HCT116 (cell line): Measurements from ENCODE around the gene SMS. TPM values are rescaled to one million over a fixed set of nuclear protein-coding genes. Genes with fewer than 3 reads are reported as not detected.

Source experiments
- ATAC-seq: fragments of 200-7000 bp; cut with Tn5 transposase; 2 replicates; pipeline ENCODE4 v1.9.1; 2020; ENCODE audit warnings: mild to moderate bottlenecking, moderate library complexity
- BruUV-seq: library from RNA; stranded (reverse); fragments of 400-500 nt; replicated peaks from 2 replicates; lab custom pipeline; 2021; lab: Mats Ljungman, UMichigan
- CTCF ChIA-PET: fragments of 300-600 bp; sonication (Branson Sonifier 250); formaldehyde crosslinking; loops from one replicate; lab custom pipeline; 2021; ENCODE audit warnings: antibody characterized with exemption; lab: Charles Lee
- POLR2A ChIA-PET: fragments of 300-600, 350-600 bp; sonication (Branson Sonifier 250); formaldehyde crosslinking; loops from one replicate; lab custom pipeline; 2021; ENCODE audit warnings: antibody characterized with exemption; lab: Charles Lee
- RAD21 ChIA-PET, 2 experiments: fragments of 300-600 bp; sonication (Branson Sonifier 250); formaldehyde crosslinking; loops; one replicate each; lab custom pipeline; 2023; ENCODE audit warnings: low total read pairs in 2 of 2; ENCODE audit not compliant: uncharacterized antibody in 2 of 2, unreplicated experiment in 2 of 2, low non-redundant PET in 1 of 2; lab: Charles Lee
- DNase-seq: peaks from one replicate; pipeline ENCODE4 v3.0.0-alpha.2; 2010; ENCODE audit warnings: low read depth, low spot score
- H2AFZ ChIP-seq: fragments of 200-600 bp; shearing (Covaris generic), sonication (generic); 2 replicates; pipeline ENCODE4 v1.6.1; 2017; ENCODE audit warnings: low read depth, mixed run types, mixed read lengths, antibody characterized with exemption, low read length; ENCODE audit not compliant: poor library complexity, severe bottlenecking
- H3K27ac ChIP-seq: 2 replicates; pipeline ENCODE4 v1.5.1; 2012; ENCODE audit warnings: low read depth, low read length
- H3K27me3 ChIP-seq: fragments of 200-600 bp; sonication (generic); 2 replicates; pipeline ENCODE4 v1.6.1; 2016; ENCODE audit warnings: mixed run types, low read length, mixed read lengths; ENCODE audit not compliant: insufficient read depth
- H3K36me3 ChIP-seq, 2 experiments: fragments of 200-500 bp in 1 of 2; fragments of 200-600 bp in 1 of 2; sonication (Bioruptor generic) in 1 of 2; sonication (generic) in 1 of 2; 2 replicates each; pipeline versions ENCODE4 v1.5.1 to v1.6.1; 2014 to 2016; ENCODE audit warnings: low read length in 2 of 2, inconsistent platforms in 1 of 2, mixed read lengths in 1 of 2, mixed run types in 1 of 2; ENCODE audit not compliant: insufficient read depth in 2 of 2, control insufficient read depth in 1 of 2
- H3K4me1 ChIP-seq, 2 experiments: fragments of 200-600 bp in 1 of 2; sonication (generic) in 1 of 2; 2 replicates each; pipeline versions ENCODE4 v1.5.1 to v1.6.1; 2012 to 2017; ENCODE audit warnings: low read length in 2 of 2, inconsistent platforms in 1 of 2, mild to moderate bottlenecking in 1 of 2, mixed read lengths in 1 of 2, mixed run types in 1 of 2, moderate library complexity in 1 of 2; ENCODE audit not compliant: insufficient read depth in 2 of 2, control insufficient read depth in 1 of 2
- H3K4me2 ChIP-seq: fragments of 200-600 bp; sonication (generic); 2 replicates; pipeline ENCODE4 v1.6.1; 2017; ENCODE audit warnings: mixed run types, low read length, mixed read lengths
- H3K4me3 ChIP-seq, 2 experiments: fragments of 200-600 bp in 1 of 2; sonication (generic) in 1 of 2; replicated peaks in 1 of 2; 2 replicates each; pipeline ENCODE4 v1.5.1; 2011 to 2016; ENCODE audit warnings: low read length in 2 of 2, control low read depth in 1 of 2, low read depth in 1 of 2, mild to moderate bottlenecking in 1 of 2, mixed read lengths in 1 of 2, mixed run types in 1 of 2
- H3K79me2 ChIP-seq: fragments of 200-600 bp; sonication (generic); 2 replicates; pipeline ENCODE4 v1.6.1; 2017; ENCODE audit warnings: mild to moderate bottlenecking, mixed run types, low read length, moderate library complexity, mixed read lengths; ENCODE audit not compliant: insufficient read depth
- H3K9ac ChIP-seq: fragments of 200-600 bp; sonication (generic); 2 replicates; pipeline ENCODE4 v1.6.1; 2016; ENCODE audit warnings: low read length, mixed read lengths
- H3K9me2 ChIP-seq: fragments of 200-600 bp; sonication (generic), shearing (Covaris generic); 2 replicates; pipeline ENCODE4 v1.6.1; 2017; ENCODE audit warnings: mixed run types, mild to moderate bottlenecking, moderate library complexity; ENCODE audit not compliant: insufficient read depth
- H3K9me3 ChIP-seq, 2 experiments: fragments of 200-500 bp in 1 of 2; fragments of 200-600 bp in 1 of 2; sonication (Bioruptor generic) in 1 of 2; sonication (generic) in 1 of 2; 2 replicates each; pipeline ENCODE4 v1.6.1; 2014 to 2017; ENCODE audit warnings: low read length in 2 of 2, mixed read lengths in 2 of 2, inconsistent platforms in 1 of 2, low read depth in 1 of 2, mild to moderate bottlenecking in 1 of 2, mixed run types in 1 of 2, moderate library complexity in 1 of 2; ENCODE audit not compliant: control insufficient read depth in 1 of 2, insufficient read depth in 1 of 2
- H4K20me1 ChIP-seq: fragments of 200-600 bp; sonication (generic), shearing (Covaris generic); 2 replicates; pipeline ENCODE4 v1.6.1; 2017; ENCODE audit warnings: mixed run types, mild to moderate bottlenecking, moderate library complexity; ENCODE audit not compliant: insufficient read depth
- ATF3 ChIP-seq: IDR thresholded peaks from 2 replicates; pipeline ENCODE4 v1.6.1; 2012
- CBX3 ChIP-seq: IDR thresholded peaks from 2 replicates; pipeline ENCODE4 v1.6.1; 2012; ENCODE audit warnings: low read depth
- CEBPB ChIP-seq: IDR thresholded peaks from 2 replicates; pipeline ENCODE4 v1.6.1; 2012; ENCODE audit warnings: low read depth
- ELF1 ChIP-seq: IDR thresholded peaks from 2 replicates; pipeline ENCODE4 v1.6.1; 2012; ENCODE audit warnings: low read depth, borderline replicate concordance
- POLR2A ChIP-seq: IDR thresholded peaks from 2 replicates; pipeline ENCODE4 v1.7.0; 2011; ENCODE audit warnings: borderline replicate concordance; ENCODE audit not compliant: insufficient read depth, insufficient read length; ENCODE audit errors: extremely low read depth
- POLR2AphosphoS5 ChIP-seq: IDR thresholded peaks from 2 replicates; pipeline ENCODE4 v1.6.1; 2011; ENCODE audit warnings: mild to moderate bottlenecking, low read depth, low read length, moderate library complexity
- REST ChIP-seq: IDR thresholded peaks from 2 replicates; pipeline ENCODE4 v1.6.1; 2012; ENCODE audit warnings: low read depth
- SRF ChIP-seq: IDR thresholded peaks from 2 replicates; pipeline ENCODE4 v1.6.1; 2012; ENCODE audit warnings: low read depth
- TCF7L2 ChIP-seq: IDR thresholded peaks from 2 replicates; pipeline ENCODE4 v1.7.0; 2011; ENCODE audit warnings: borderline replicate concordance, inconsistent platforms; ENCODE audit not compliant: insufficient read depth, insufficient read length; ENCODE audit errors: extremely low read depth
- intact Hi-C: fragments of 100-400 bp; cut with micrococcal nuclease; formaldehyde crosslinking; loops from 2 replicates; pipeline ENCODE4 v1.10.0; 2022
- total RNA-seq: library from RNA; stranded (reverse); gene quantifications from one replicate; pipeline ENCODE4 v1.2.1, GENCODE V29; 2021; ENCODE audit not compliant: unreplicated experiment
- TF ChIP-seq, protein P1 (sequence below): IDR thresholded peaks from 2 replicates; pipeline ENCODE4 v1.6.1; 2012

Gene SMS
- total RNA-seq, 1 experiment from 2014 or later = 164 TPM

- TF ChIP-seq CBX3 (no peak), TCF7L2 (no peak), CEBPB (no peak), POLR2AphosphoS5 (no peak), REST (no peak), SRF (no peak), ELF1 (no peak), ATF3 (no peak)
- TF ChIP-seq, protein P1, sequence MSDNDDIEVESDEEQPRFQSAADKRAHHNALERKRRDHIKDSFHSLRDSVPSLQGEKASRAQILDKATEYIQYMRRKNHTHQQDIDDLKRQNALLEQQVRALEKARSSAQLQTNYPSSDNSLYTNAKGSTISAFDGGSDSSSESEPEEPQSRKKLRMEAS = no peak
These were observed 84.1 kb downstream of the SMS start (continued) for GRCh38 chrX:22024577-22024976.

DNA sequence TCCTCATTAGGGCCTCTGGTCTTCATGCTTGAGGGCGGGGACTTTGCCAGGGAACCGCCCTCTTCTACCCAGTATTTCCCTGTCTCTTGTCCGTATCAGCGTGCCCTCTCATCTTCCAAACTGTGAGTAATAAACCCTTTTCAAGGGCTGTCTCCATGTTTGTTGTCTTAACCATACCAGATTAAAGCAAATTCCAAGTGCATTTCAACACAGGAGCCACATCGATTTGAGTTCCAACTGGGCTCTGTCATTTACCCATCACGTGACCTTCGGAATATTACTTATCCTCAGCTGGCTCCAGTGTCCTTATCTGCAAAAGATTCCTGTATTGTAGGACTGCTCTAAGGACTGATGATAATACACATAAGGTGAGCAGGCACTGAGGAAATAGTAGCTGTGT, 85.2 kb downstream of the SMS start:
- Histone ChIP-seq H3K27me3 (no peaks in the 10 kb centered on the region), H3K4me3 (no peak overlapping the region), H3K36me3 (no peaks in the 10 kb centered on the region), H3K4me1 (no peaks in the 10 kb centered on the region), H3K9me3 (no peaks in the 10 kb centered on the region), H2AFZ (no peak overlapping the region), H3K9me2 (no peaks in the 10 kb centered on the region), H3K9ac (no peak overlapping the region), H3K27ac (no peak overlapping the region), H3K79me2 (no peaks in the 10 kb centered on the region), H3K4me2 (no peak overlapping the region), H4K20me1 (no peaks in the 10 kb centered on the region)
- POLR2A ChIA-PET = no interaction called here
- no peak for TF ChIP-seq POLR2A
- ATAC-seq (no peak), DNase-seq (no peak)
- BruUV-seq = no TSS peak
- intact Hi-C loops = no loop called here
- CTCF ChIA-PET = no interaction called here
- RAD21 ChIA-PET = no interaction called here
